Lung microvascular endothelial cell (primary cell): ENCODE measurements around the gene PARP3. TPM values are rescaled to one million over a fixed set of nuclear protein-coding genes. Genes with fewer than 3 reads are reported as not detected.
A peak's percentile ranks its signal among the peaks of the same experiment; 100 is the strongest.

ENCODE experiments used
- DNase-seq, 2 donors: peaks; one replicate each; pipeline versions ENCODE4 v3.0.0 to v3.0.0-alpha.2; 2010; ENCODE audit warnings: low read depth in 2 of 2
- total RNA-seq: library from RNA; depleted of rRNA; stranded (reverse); fragments of >200 nt; gene quantifications from 2 replicates; pipeline ENCODE4 v1.2.1, GENCODE V29; 2014

Gene PARP3
- total RNA-seq, 1 donor from 2014 or later: 4.6 TPM

GRCh38 chr3:51948016-51948580, 5.9 kb downstream of the PARP3 start:
- no peak for DNase-seq

GRCh38 chr3:51949121-51949520, 7.0 kb downstream of the PARP3 start:
- no peak for DNase-seq

GRCh38 chr3:51950899-51951298, 8.7 kb downstream of the PARP3 start:
- DNase-seq: no peak

- no peak for DNase-seq
Observed at GRCh38 chr3:51953445-51953844, 11.3 kb downstream of the PARP3 start.

GRCh38 chr3:51954105-51954504, 11.9 kb downstream of the PARP3 start:
- DNase-seq: no peak

- no peak for DNase-seq
Observed at GRCh38 chr3:51954713-51955112, 12.6 kb downstream of the PARP3 start.

GRCh38 chr3:51955175-51955892, 13.2 kb downstream of the PARP3 start, which contains the start of gene GPR62:
GPR62 (plus strand) TSS chr3:51955381; CDS start chr3:51955653, 272 bp downstream.
- no peak for DNase-seq

- peak; percentile 65 to 81 for DNase-seq
Observed at GRCh38 chr3:51955893-51956770, 14.0 kb downstream of the PARP3 start.

GRCh38 chr3:51957520-51958205, 15.5 kb downstream of the PARP3 start:
- DNase-seq: no peak

- DNase-seq: no peak
Observed at GRCh38 chr3:51958603-51959521, 16.7 kb downstream of the PARP3 start.

- DNase-seq: no peak
Observed at GRCh38 chr3:51959651-51960050, 17.5 kb downstream of the PARP3 start.

- DNase-seq: no peak
Observed at GRCh38 chr3:51960386-51960785, 18.2 kb downstream of the PARP3 start.

- no peak for DNase-seq
Observed at GRCh38 chr3:51961011-51961410, 18.8 kb downstream of the PARP3 start.

GRCh38 chr3:51961602-51962569, 19.7 kb downstream of the PARP3 start:
- DNase-seq: no peak

- no peak for DNase-seq
Observed at GRCh38 chr3:51962854-51963530, 20.8 kb downstream of the PARP3 start.

GRCh38 chr3:51963951-51964451, 21.8 kb downstream of the PARP3 start:
- DNase-seq: no peak

GRCh38 chr3:51964521-51964920, 22.4 kb downstream of the PARP3 start:
- DNase-seq: no peak

- no peak for DNase-seq
Observed at GRCh38 chr3:51966016-51966415, 23.9 kb downstream of the PARP3 start.

- no peak for DNase-seq
Observed at GRCh38 chr3:51966486-51966885, 24.3 kb downstream of the PARP3 start.
